Vagina (tissue), 2 donors: Measurements from ENCODE around the gene SPATA33.

Experiments used
- POLR2A ChIP-seq, 2 donors: fragments of 450-650 bp; IDR thresholded peaks; one replicate each; pipeline ENCODE4 v1.6.1; 2017; ENCODE audit warnings: antibody characterized with exemption in 2 of 2, mild to moderate bottlenecking in 2 of 2, moderate library complexity in 2 of 2
- POLR2AphosphoS5 ChIP-seq, 2 donors: sonication (generic); formaldehyde crosslinking; IDR thresholded peaks; one replicate each; pipeline ENCODE4 v1.9.0; 2017; ENCODE audit warnings: antibody characterized with exemption in 2 of 2, mild to moderate bottlenecking in 2 of 2, low read depth in 1 of 2; ENCODE audit not compliant: insufficient read depth in 1 of 2
- TF ChIP-seq, protein P1 (sequence below), 3 experiments: fragments of 450-650 bp in 2 of 3; fragments of 200-600 bp in 1 of 3; sonication (generic) in 1 of 3; IDR thresholded peaks; one replicate each; pipeline ENCODE4 v1.5.1; 2017 to 2019; ENCODE audit warnings: antibody characterized with exemption in 3 of 3, mild to moderate bottlenecking in 2 of 3, moderate library complexity in 2 of 3

DNA sequence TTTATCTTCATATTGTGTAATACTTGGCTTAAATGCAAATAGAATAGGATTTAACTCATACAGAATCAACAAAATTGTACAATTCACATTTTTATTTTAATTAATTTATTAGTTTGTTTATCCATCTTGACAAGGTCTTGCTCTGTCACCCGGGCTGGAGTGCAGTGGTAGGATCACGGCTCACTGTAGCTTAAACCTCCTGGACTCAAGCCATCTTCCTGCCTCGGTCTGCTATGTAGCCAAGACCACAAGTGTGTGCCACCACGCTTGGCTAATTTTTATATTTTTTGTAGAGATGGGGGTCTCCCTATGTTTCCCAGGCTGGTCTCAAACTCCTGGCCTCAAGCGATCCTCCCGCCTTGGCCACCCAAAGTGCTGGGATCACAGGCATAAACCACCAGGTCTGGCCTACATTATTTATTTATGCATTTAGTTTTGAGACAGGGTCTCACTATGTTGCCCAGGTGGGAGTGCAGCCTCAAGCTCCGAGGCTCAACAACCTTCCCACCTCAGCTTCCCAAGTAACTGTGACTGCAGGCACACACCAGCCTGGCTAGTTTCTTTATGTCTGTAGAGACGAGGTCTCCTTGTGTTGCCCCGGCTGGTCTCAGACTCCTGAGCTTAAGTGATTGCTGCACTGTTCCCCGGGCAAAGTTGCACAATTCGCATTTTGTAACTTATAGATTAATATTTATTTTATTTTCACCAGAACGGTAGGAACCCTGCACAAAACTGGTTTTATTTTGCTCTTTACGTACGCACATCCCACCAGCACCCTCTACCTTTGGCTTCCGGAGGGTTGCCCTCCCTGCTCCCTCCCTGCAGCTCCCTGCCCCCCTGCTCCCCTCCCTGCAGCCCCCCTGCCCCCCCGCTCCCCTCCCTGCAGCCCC is 39.3 kb upstream of the SPATA33 start:
- TF ChIP-seq, protein P1, sequence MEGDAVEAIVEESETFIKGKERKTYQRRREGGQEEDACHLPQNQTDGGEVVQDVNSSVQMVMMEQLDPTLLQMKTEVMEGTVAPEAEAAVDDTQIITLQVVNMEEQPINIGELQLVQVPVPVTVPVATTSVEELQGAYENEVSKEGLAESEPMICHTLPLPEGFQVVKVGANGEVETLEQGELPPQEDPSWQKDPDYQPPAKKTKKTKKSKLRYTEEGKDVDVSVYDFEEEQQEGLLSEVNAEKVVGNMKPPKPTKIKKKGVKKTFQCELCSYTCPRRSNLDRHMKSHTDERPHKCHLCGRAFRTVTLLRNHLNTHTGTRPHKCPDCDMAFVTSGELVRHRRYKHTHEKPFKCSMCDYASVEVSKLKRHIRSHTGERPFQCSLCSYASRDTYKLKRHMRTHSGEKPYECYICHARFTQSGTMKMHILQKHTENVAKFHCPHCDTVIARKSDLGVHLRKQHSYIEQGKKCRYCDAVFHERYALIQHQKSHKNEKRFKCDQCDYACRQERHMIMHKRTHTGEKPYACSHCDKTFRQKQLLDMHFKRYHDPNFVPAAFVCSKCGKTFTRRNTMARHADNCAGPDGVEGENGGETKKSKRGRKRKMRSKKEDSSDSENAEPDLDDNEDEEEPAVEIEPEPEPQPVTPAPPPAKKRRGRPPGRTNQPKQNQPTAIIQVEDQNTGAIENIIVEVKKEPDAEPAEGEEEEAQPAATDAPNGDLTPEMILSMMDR (IDR thresholded peaks at IDR 0.05), result no peak
- TF ChIP-seq POLR2AphosphoS5 (IDR thresholded peaks at IDR 0.05; ENCODE audit: insufficient read depth in 1 of 2, low read depth in 1 of 2), result no peak
- TF ChIP-seq POLR2A (IDR thresholded peaks at IDR 0.05), result no peak
